ENCODE data around the gene NHP2. TPM values are rescaled to one million over a fixed set of nuclear protein-coding genes. Genes with fewer than 3 reads are reported as not detected.
A peak's percentile ranks its signal among the peaks of the same experiment; 100 is the strongest.

The NHP2 gene
- total RNA-seq, 2 experiments from 2014 or later: 113 to 124 TPM

- Mint-ChIP-seq H3K27ac (no peak overlapping the region), H3K4me3 (no peak overlapping the region), H3K27me3 (peaks cover 2% of the 10 kb centered on the region), H3K36me3 (no peaks in the 10 kb centered on the region), H3K9me3 (no peaks in the 10 kb centered on the region), H3K4me1 (peaks cover 13% of the 10 kb centered on the region)
- DNase-seq (no peak), ATAC-seq (ENCODE audit: low read depth) (no peak)
- POLR2A ChIA-PET: interaction anchor here (1.0 to 3.2 kb wide), 2 partner anchors 16 to 46 kb away, joined by 3 to 9 read pairs; no protein-coding TSS in a partner anchor
Observed at GRCh38 chr5:178122346-178122745, 31.3 kb downstream of the NHP2 start.

GRCh38 chr5:178121391-178122276 is 32.1 kb downstream of the NHP2 start:
- H3K27ac Mint-ChIP-seq: no peak overlapping the region
- ATAC-seq (ENCODE audit: low read depth) (no peak), DNase-seq (no peak)
- no peaks in the 10 kb centered on the region for H3K9me3 Mint-ChIP-seq
- POLR2A ChIA-PET: interaction anchor here (0.6 to 3.2 kb wide), 9 partner anchors 9 to 545 kb away, joined by 3 to 11 read pairs (median 4); partner anchors contain the start of genes HNRNPAB and RMND5B
- peaks cover 14% of the 10 kb centered on the region for H3K4me1 Mint-ChIP-seq
- H3K36me3 Mint-ChIP-seq: peaks cover 2% of the 10 kb centered on the region
- peaks cover 2% of the 10 kb centered on the region for H3K27me3 Mint-ChIP-seq
- H3K4me3 Mint-ChIP-seq: peak overlapping the region; percentile 35

GRCh38 chr5:178120607-178121357 is 32.9 kb downstream of the NHP2 start:
- H3K27ac Mint-ChIP-seq: peak overlapping the region; percentile 45
- peaks cover 4% of the 10 kb centered on the region for H3K27me3 Mint-ChIP-seq
- peaks cover 20% of the 10 kb centered on the region for H3K4me1 Mint-ChIP-seq
- ATAC-seq (ENCODE audit: low read depth): peak; percentile 93
- peak; percentile 84 for DNase-seq
- H3K9me3 Mint-ChIP-seq: no peaks in the 10 kb centered on the region
- POLR2A ChIA-PET: interaction anchor here (0.6 to 3.2 kb wide), 9 partner anchors 10 to 545 kb away, joined by 3 to 11 read pairs (median 4); partner anchors contain the start of genes HNRNPAB and RMND5B
- no peak overlapping the region for H3K4me3 Mint-ChIP-seq
- peaks cover 2% of the 10 kb centered on the region for H3K36me3 Mint-ChIP-seq

- H3K4me1 Mint-ChIP-seq: peaks cover 26% of the 10 kb centered on the region
- H3K4me3 Mint-ChIP-seq: no peak overlapping the region
- H3K27ac Mint-ChIP-seq: no peak overlapping the region
- H3K9me3 Mint-ChIP-seq: no peaks in the 10 kb centered on the region
- no peak for ATAC-seq (ENCODE audit: low read depth)
- POLR2A ChIA-PET: interaction anchor here (1.0 to 3.2 kb wide), 6 partner anchors 11 to 544 kb away, joined by 3 to 11 read pairs (median 4); partner anchors contain the start of genes HNRNPAB and RMND5B
- peaks cover 4% of the 10 kb centered on the region for H3K27me3 Mint-ChIP-seq
- peaks cover 2% of the 10 kb centered on the region for H3K36me3 Mint-ChIP-seq
- no peak for DNase-seq
Observed at GRCh38 chr5:178119915-178120606, 33.6 kb downstream of the NHP2 start.

GRCh38 chr5:178117923-178118701 is 35.6 kb downstream of the NHP2 start:
- ATAC-seq (ENCODE audit: low read depth): no peak
- H3K27ac Mint-ChIP-seq: no peak overlapping the region
- no peak for DNase-seq
- H3K4me1 Mint-ChIP-seq: peaks cover 36% of the 10 kb centered on the region
- no peaks in the 10 kb centered on the region for H3K9me3 Mint-ChIP-seq
- peaks cover 2% of the 10 kb centered on the region for H3K36me3 Mint-ChIP-seq
- peaks cover 14% of the 10 kb centered on the region for H3K27me3 Mint-ChIP-seq
- POLR2A ChIA-PET: interaction anchor here (0.7 to 1.1 kb wide), 3 partner anchors 11 to 32 kb away, joined by 3 read pairs; partner anchors contain the start of gene RMND5B
- no peak overlapping the region for H3K4me3 Mint-ChIP-seq

- ATAC-seq (ENCODE audit: low read depth) (peak; percentile 38), DNase-seq (peak; percentile 73)
- Mint-ChIP-seq H3K36me3 (peaks cover 2% of the 10 kb centered on the region), H3K27me3 (peaks cover 26% of the 10 kb centered on the region), H3K4me3 (peak overlapping the region; percentile 95), H3K9me3 (no peaks in the 10 kb centered on the region), H3K4me1 (peaks cover 41% of the 10 kb centered on the region), H3K27ac (peak overlapping the region; percentile 69)
- POLR2A ChIA-PET: interaction anchor here (1.0 to 1.8 kb wide), 3 partner anchors 37 to 90 kb away, joined by 3 to 4 read pairs (median 4); partner anchors contain the start of genes HNRNPAB and NHP2
Observed at GRCh38 chr5:178116143-178116885, 37.4 kb downstream of the NHP2 start.

GRCh38 chr5:178115814-178116142 is 37.9 kb downstream of the NHP2 start:
- H3K4me1 Mint-ChIP-seq: peaks cover 39% of the 10 kb centered on the region
- POLR2A ChIA-PET: interaction anchor here (0.6 to 1.8 kb wide), 3 partner anchors 21 to 91 kb away, joined by 3 to 4 read pairs (median 4); partner anchors contain the start of gene HNRNPAB
- H3K27me3 Mint-ChIP-seq: peaks cover 29% of the 10 kb centered on the region
- ATAC-seq (ENCODE audit: low read depth): no peak
- H3K27ac Mint-ChIP-seq: peak overlapping the region; percentile 60
- H3K36me3 Mint-ChIP-seq: peaks cover 2% of the 10 kb centered on the region
- DNase-seq: no peak
- H3K9me3 Mint-ChIP-seq: no peaks in the 10 kb centered on the region
- peak overlapping the region; percentile 95 for H3K4me3 Mint-ChIP-seq

- peaks cover 37% of the 10 kb centered on the region for H3K4me1 Mint-ChIP-seq
- H3K9me3 Mint-ChIP-seq: no peaks in the 10 kb centered on the region
- peak overlapping the region; percentile 95 for H3K4me3 Mint-ChIP-seq
- DNase-seq (no peak), ATAC-seq (ENCODE audit: low read depth) (peak; percentile 38)
- peak overlapping the region; percentile 73 for H3K27ac Mint-ChIP-seq
- POLR2A ChIA-PET: interaction anchor here (0.6 to 1.9 kb wide), 3 partner anchors 8 to 91 kb away, joined by 3 to 8 read pairs (median 4); no protein-coding TSS in a partner anchor
- H3K27me3 Mint-ChIP-seq: peaks cover 33% of the 10 kb centered on the region
- H3K36me3 Mint-ChIP-seq: peaks cover 2% of the 10 kb centered on the region
Observed at GRCh38 chr5:178115136-178115813, 38.4 kb downstream of the NHP2 start.

- H3K4me1 Mint-ChIP-seq: peaks cover 37% of the 10 kb centered on the region
- POLR2A ChIA-PET: interaction anchor here (0.8 to 1.9 kb wide), 2 partner anchors 9 to 39 kb away, joined by 4 to 8 read pairs; partner anchors contain the start of gene NHP2
- peaks cover 33% of the 10 kb centered on the region for H3K27me3 Mint-ChIP-seq
- H3K4me3 Mint-ChIP-seq: peak overlapping the region; percentile 95
- DNase-seq (no peak), ATAC-seq (ENCODE audit: low read depth) (no peak)
- no peaks in the 10 kb centered on the region for H3K9me3 Mint-ChIP-seq
- H3K36me3 Mint-ChIP-seq: peaks cover 2% of the 10 kb centered on the region
- H3K27ac Mint-ChIP-seq: peak overlapping the region; percentile 73
Observed at GRCh38 chr5:178114325-178115135, 39.2 kb downstream of the NHP2 start.

- POLR2A ChIA-PET: interaction anchor here (0.8 to 1.9 kb wide), 2 partner anchors 10 to 39 kb away, joined by 4 to 8 read pairs; partner anchors contain the start of gene NHP2
Observed at GRCh38 chr5:178113841-178114324, 39.8 kb downstream of the NHP2 start.

More at GRCh38 chr5:178113841-178114324, 39.8 kb downstream of the NHP2 start:
- peaks cover 33% of the 10 kb centered on the region for H3K27me3 Mint-ChIP-seq
- peaks cover 38% of the 10 kb centered on the region for H3K4me1 Mint-ChIP-seq
- H3K9me3 Mint-ChIP-seq: no peaks in the 10 kb centered on the region
- H3K36me3 Mint-ChIP-seq: peaks cover 2% of the 10 kb centered on the region
- H3K4me3 Mint-ChIP-seq: peak overlapping the region; percentile 95
- peak; percentile 53 for DNase-seq
- peak overlapping the region; percentile 73 for H3K27ac Mint-ChIP-seq
- ATAC-seq (ENCODE audit: low read depth): no peak
